Measurements from ENCODE around the gene PLET1.

GRCh38 chr11:112212290-112212689 is 48.4 kb downstream of the PLET1 start:
- TF ChIP-seq EZH2 (IDR thresholded peaks at IDR 0.05; ENCODE audit: insufficient read depth, poor library complexity, severe bottlenecking) (no peak), EZH2phosphoT487 (IDR thresholded peaks at IDR 0.05; ENCODE audit: insufficient read depth, low read depth) (no peak)

Data from GM23248 (cell line).